ENCODE results near the gene GRM2. TPM values are rescaled to one million over a fixed set of nuclear protein-coding genes. Genes with fewer than 3 reads are reported as not detected.

The GRM2 gene
- total RNA-seq, 4 donors from 2014 or later = 0.17 TPM; not detected in 3

GRCh38 chr3:51670053-51670822 is 36.6 kb upstream of the GRM2 start:
- TF ChIP-seq CTCF (IDR thresholded peaks at IDR 0.05; ENCODE audit: low read depth) = no peak

- no peak for TF ChIP-seq CTCF (IDR thresholded peaks at IDR 0.05; ENCODE audit: low read depth)
These were observed 35.8 kb upstream of the GRM2 start, which contains the start of gene TEX264 for GRCh38 chr3:51670823-51671733. TEX264 (plus strand) TSS chr3:51671252; CDS start chr3:51674305, 3,053 bp downstream.

GRCh38 chr3:51671734-51672475 is 35.0 kb upstream of the GRM2 start:
- no peak for TF ChIP-seq CTCF (IDR thresholded peaks at IDR 0.05; ENCODE audit: low read depth)

- TF ChIP-seq CTCF (IDR thresholded peaks at IDR 0.05; ENCODE audit: low read depth) = no peak
These were observed 33.6 kb upstream of the GRM2 start for GRCh38 chr3:51673181-51673801.

- TF ChIP-seq CTCF (IDR thresholded peaks at IDR 0.05; ENCODE audit: low read depth) = no peak
These were observed 32.8 kb upstream of the GRM2 start for GRCh38 chr3:51673802-51674654.

GRCh38 chr3:51675201-51675611 is 31.7 kb upstream of the GRM2 start:
- TF ChIP-seq CTCF (IDR thresholded peaks at IDR 0.05; ENCODE audit: low read depth) = no peak

Measured in subcutaneous adipose tissue (tissue), 4 donors.